Lung (tissue), 12 donors: ENCODE results near the gene CCDC127. TPM values are rescaled to one million over a fixed set of nuclear protein-coding genes. Genes with fewer than 3 reads are reported as not detected.
"Not testable (repeated sequence)": the region's sequence is repeated elsewhere in the genome, so short reads cannot be mapped to it uniquely, and the experiment has no call there.

Experiments
- ATAC-seq: fragments of 200-7000 bp; cut with Tn5 transposase; one replicate; pipeline ENCODE4 v1.9.1; 2020; ENCODE audit warnings: moderate number of reproducible peaks; ENCODE audit not compliant: insufficient read depth, low FRiP score
- DNase-seq, 3 donors: peaks; one replicate each; pipeline ENCODE4 v3.0.0-alpha.2; 2013 to 2017
- H3K27ac ChIP-seq, 2 donors: one replicate each; pipeline ENCODE4 v1.5.1; 2013; ENCODE audit warnings: mild to moderate bottlenecking in 2 of 2, moderate library complexity in 2 of 2, control low read depth in 1 of 2, inconsistent platforms in 1 of 2, low read depth in 1 of 2, low read length in 1 of 2
- H3K27me3 ChIP-seq, 3 donors: one replicate each; pipeline ENCODE4 v1.5.1; 2013; ENCODE audit warnings: low read length in 2 of 3; ENCODE audit not compliant: control insufficient read depth in 3 of 3, insufficient read depth in 3 of 3
- H3K36me3 ChIP-seq, 4 donors: one replicate each; pipeline ENCODE4 v1.5.1; 2013; ENCODE audit warnings: low read length in 4 of 4, mild to moderate bottlenecking in 1 of 4, moderate library complexity in 1 of 4; ENCODE audit not compliant: control insufficient read depth in 4 of 4, insufficient read depth in 4 of 4
- H3K4me1 ChIP-seq, 5 donors: one replicate each; pipeline ENCODE4 v1.5.1; 2013; ENCODE audit warnings: low read length in 5 of 5, mild to moderate bottlenecking in 2 of 5, moderate library complexity in 1 of 5; ENCODE audit not compliant: control insufficient read depth in 5 of 5, insufficient read depth in 5 of 5
- H3K4me3 ChIP-seq: one replicate; pipeline ENCODE4 v1.5.1; 2013; ENCODE audit warnings: mild to moderate bottlenecking, control low read depth, moderate library complexity
- H3K9ac ChIP-seq, 2 donors: one replicate each; pipeline ENCODE4 v1.5.1; 2013; ENCODE audit warnings: low read length in 2 of 2, control low read depth in 1 of 2; ENCODE audit not compliant: insufficient read depth in 1 of 2
- H3K9me3 ChIP-seq, 4 donors: one replicate each; pipeline ENCODE4 v1.5.1; 2013; ENCODE audit warnings: low read length in 3 of 4, mild to moderate bottlenecking in 1 of 4, moderate library complexity in 1 of 4; ENCODE audit not compliant: control insufficient read depth in 4 of 4, insufficient read depth in 3 of 4
- CTCF ChIP-seq: IDR thresholded peaks from 2 replicates; pipeline ENCODE4 v1.5.1; 2012; ENCODE audit warnings: mild to moderate bottlenecking; ENCODE audit errors: control extremely low read depth, extremely low read depth
- WGBS, 2 donors: extraction: QIAGEN DNeasy Blood & Tissue Kit; methylation state at CpG; one replicate each; pipeline ENCODE4 v1.1.7; 2013; 5-methylcytosine and 5-hydroxymethylcytosine counted together
- polyA plus RNA-seq, 2 donors: library from polyadenylated mRNA; stranded (reverse); fragments of 200-250 nt; gene quantifications; one replicate each; pipeline ENCODE4 v1.2.1, GENCODE V29; 2013
- total RNA-seq, 2 donors: library from RNA; depleted of rRNA in 1 of 2; stranded (reverse); fragments of >200 nt in 1 of 2; gene quantifications; one replicate each; pipeline ENCODE4 v1.2.1, GENCODE V29; 2014 to 2021
- donor health status: control.
- donor health status: control.
- donor health status: Bipolar disorder and iron deficiency.
- donor health status: healthy.
- donor health status: DM: yes; HTN: yes; CAD: no.

The CCDC127 gene
- total and polyA plus RNA-seq, 4 donors: 2.1 to 6.4 (median 3.9) TPM

DNA sequence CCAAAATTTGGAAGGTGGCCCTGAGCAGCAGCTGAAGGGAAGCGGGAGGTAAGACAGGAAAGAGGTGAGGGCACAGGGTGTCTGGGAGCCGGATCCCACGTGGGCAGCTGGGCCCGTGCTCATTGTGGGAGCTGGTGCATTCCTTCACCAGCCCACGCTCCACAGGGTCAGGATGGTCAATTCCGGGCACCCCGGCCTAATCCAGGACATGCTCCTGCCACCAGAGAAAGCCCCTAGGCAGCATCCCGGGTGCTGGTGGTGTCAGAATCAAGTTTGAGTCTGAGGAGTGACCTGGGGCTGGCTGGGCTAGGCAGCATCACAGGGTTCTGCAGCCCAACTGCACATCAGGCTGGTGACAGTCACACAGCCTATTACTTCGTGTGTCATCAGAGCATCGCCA lies 46.4 kb upstream of the CCDC127 start:
- Histone ChIP-seq H3K4me1 (peaks cover 0 to 3% (median 0%) of the 10 kb centered on the region in 5 donors), H3K27me3 (no peaks in the 10 kb centered on the region), H3K27ac (peak overlapping the region; percentile 45 to 67), H3K36me3 (peaks cover 0 to 13% (median 8%) of the 10 kb centered on the region in 4 donors), H3K9ac (no peak overlapping the region), H3K4me3 (no peak overlapping the region), H3K9me3 (no peaks in the 10 kb centered on the region)
- 72 to 84% methylated on average over 10 of the region's 10 CpGs for WGBS, 2 donors
- DNase-seq (no peak), ATAC-seq (no peak)
- no peak for TF ChIP-seq CTCF

DNA sequence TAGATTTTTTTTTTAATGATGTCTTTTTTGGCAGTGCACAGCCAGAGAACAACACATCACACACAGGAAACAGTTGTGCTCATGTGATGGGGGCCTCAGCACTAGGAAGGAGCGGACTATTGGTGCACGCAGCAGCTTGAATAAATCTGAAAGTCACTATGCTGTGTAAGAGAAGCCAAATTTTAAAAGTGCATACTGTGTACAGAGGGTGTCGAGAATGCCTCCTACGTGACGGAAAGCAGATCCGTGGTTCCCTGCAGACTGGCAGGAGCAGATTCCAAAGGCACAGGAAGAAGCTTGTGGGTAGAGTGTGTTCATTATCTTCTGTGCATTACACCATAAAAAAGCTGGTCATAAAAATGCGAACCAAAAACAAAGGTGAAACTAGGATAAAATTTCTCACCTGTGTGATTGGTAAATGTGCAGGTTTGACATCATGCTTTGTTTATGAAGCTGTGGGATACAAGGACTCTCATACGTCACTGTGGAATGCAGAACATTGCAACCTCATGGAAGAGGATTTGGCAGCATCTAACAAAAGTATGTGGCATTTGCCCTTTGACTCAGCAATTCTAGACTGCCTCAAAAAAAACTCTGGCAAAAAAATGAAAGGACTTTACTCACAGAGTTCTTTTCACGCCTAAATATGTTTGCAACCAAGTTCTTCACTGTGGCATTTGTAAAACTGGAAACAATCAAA lies 45.5 kb upstream of the CCDC127 start:
- H3K9me3 ChIP-seq, H3K4me3 ChIP-seq, ATAC-seq, H3K27me3 ChIP-seq, H3K4me1 ChIP-seq, H3K9ac ChIP-seq: not testable (repeated sequence)
- Histone ChIP-seq H3K27ac (peak overlapping the region; percentile 40 to 45), H3K36me3 (peaks cover 0 to 13% (median 8%) of the 10 kb centered on the region in 4 donors)
- WGBS, 2 donors: 59 to 72% methylated on average over 9 of the region's 9 CpGs
- peak in 2 of 3 donors; percentile 10 to 31 for DNase-seq

DNA sequence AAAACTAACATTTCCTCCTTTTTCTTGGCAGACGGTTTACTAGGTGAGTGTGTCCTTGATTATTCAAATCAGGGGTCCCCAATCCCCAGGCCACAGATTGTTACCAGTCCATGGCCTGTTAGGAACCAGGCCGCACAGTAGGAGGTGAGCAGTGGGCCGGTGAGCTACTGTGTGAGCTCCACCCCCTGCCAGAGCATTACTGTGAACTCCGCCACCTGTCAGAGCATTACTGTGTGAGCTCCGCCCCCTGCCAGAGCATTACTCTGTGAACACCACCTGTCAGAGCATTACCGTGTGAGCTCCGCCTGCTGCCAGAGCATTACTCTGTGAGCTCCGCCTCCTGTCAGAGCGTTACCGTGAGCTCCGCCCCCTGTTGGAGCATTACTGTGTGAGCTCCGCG lies 39.2 kb upstream of the CCDC127 start:
- ATAC-seq: no peak

DNA sequence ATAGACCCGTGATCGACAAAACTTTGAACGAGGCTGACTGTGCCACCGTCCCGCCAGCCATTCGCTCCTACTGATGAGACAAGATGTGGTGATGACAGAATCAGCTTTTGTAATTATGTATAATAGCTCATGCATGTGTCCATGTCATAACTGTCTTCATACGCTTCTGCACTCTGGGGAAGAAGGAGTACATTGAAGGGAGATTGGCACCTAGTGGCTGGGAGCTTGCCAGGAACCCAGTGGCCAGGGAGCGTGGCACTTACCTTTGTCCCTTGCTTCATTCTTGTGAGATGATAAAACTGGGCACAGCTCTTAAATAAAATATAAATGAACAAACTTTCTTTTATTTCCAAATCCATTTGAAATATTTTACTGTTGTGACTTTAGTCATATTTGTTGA lies 38.4 kb upstream of the CCDC127 start:
- H3K36me3 ChIP-seq: peaks cover 8 to 17% (median 13%) of the 10 kb centered on the region in 4 donors
- not testable (repeated sequence) for H3K27me3 ChIP-seq, H3K9me3 ChIP-seq, DNase-seq, H3K4me3 ChIP-seq, H3K27ac ChIP-seq, H3K9ac ChIP-seq, ATAC-seq, H3K4me1 ChIP-seq
- WGBS, 2 donors: 90 to 91% methylated on average over 8 of the region's 8 CpGs

More for the DNA sequence above, 39.2 kb upstream of the CCDC127 start:
- H3K36me3 ChIP-seq: peaks cover 8 to 17% (median 12%) of the 10 kb centered on the region in 4 donors
- H3K4me1 ChIP-seq: no peaks in the 10 kb centered on the region
- H3K9me3 ChIP-seq: no peaks in the 10 kb centered on the region
- H3K4me3 ChIP-seq: no peak overlapping the region
- H3K27me3 ChIP-seq: no peaks in the 10 kb centered on the region
- WGBS, 2 donors: 81 to 96% methylated on average over 13 of the region's 13 CpGs
- no peak overlapping the region for H3K27ac ChIP-seq
- no peak for DNase-seq
- no peak overlapping the region for H3K9ac ChIP-seq
- TF ChIP-seq CTCF: no peak

- H3K27ac ChIP-seq, H3K9me3 ChIP-seq, H3K9ac ChIP-seq, H3K4me1 ChIP-seq, H3K4me3 ChIP-seq, ATAC-seq, DNase-seq, H3K27me3 ChIP-seq: not testable (repeated sequence)
- H3K36me3 ChIP-seq: peaks cover 10 to 17% (median 14%) of the 10 kb centered on the region in 4 donors
- 94 to 97% methylated on average over 7 of the region's 7 CpGs for WGBS, 2 donors
Measured at GRCh38 chr5:255116-255515, 37.2 kb upstream of the CCDC127 start.

GRCh38 chr5:254322-254721 lies 36.4 kb upstream of the CCDC127 start:
- DNase-seq, H3K27ac ChIP-seq, H3K9me3 ChIP-seq, H3K4me1 ChIP-seq, ATAC-seq, H3K4me3 ChIP-seq, H3K9ac ChIP-seq, H3K27me3 ChIP-seq: not testable (repeated sequence)
- peaks cover 11 to 17% (median 14%) of the 10 kb centered on the region in 4 donors for H3K36me3 ChIP-seq
- 94% methylated on average over 12 to 14 of the region's 15 CpGs for WGBS, 2 donors
